SK-N-MC (cell line): ENCODE results near the gene KIRREL2.

Source experiments
- DNase-seq: peaks from one replicate; pipeline ENCODE4 v3.0.0-alpha.2; 2011; ENCODE audit warnings: low read depth, low spot score
- H3K27ac ChIP-seq: fragments of 200-600 bp; sonication (generic); 2 replicates; pipeline ENCODE4 v1.5.1; 2016; ENCODE audit warnings: mixed run types
- H3K36me3 ChIP-seq: fragments of 200-600 bp; sonication (generic); 2 replicates; pipeline ENCODE4 v1.6.1; 2017; ENCODE audit warnings: antibody characterized with exemption, low read length, mixed read lengths; ENCODE audit not compliant: insufficient read depth
- H3K4me3 ChIP-seq: fragments of 200-600 bp; sonication (generic); 2 replicates; pipeline ENCODE4 v1.5.1; 2016
- H3K9ac ChIP-seq: fragments of 200-600 bp; sonication (generic); 2 replicates; pipeline ENCODE4 v1.8.0; 2017; ENCODE audit warnings: mixed run types, mixed read lengths; ENCODE audit not compliant: insufficient read length
- H3K9me3 ChIP-seq: fragments of 200-600 bp; sonication (generic); 2 replicates; pipeline ENCODE4 v1.6.1; 2017; ENCODE audit warnings: low read depth, mild to moderate bottlenecking, antibody characterized with exemption, low read length, moderate library complexity, mixed read lengths
- EZH2 ChIP-seq: fragments of 200-600 bp; sonication (generic); IDR thresholded peaks from one replicate; pipeline ENCODE4 v1.6.1; 2017; ENCODE audit warnings: antibody characterized with exemption
- FOXP2 ChIP-seq: optimal IDR thresholded peaks from 2 replicates; pipeline ENCODE3; 2011; ENCODE audit warnings: mild to moderate bottlenecking, moderate library complexity; ENCODE audit not compliant: insufficient read depth; ENCODE audit errors: extremely low read length, control extremely low read depth
- POLR2AphosphoS5 ChIP-seq: IDR thresholded peaks from 2 replicates; pipeline ENCODE4 v1.6.1; 2012; ENCODE audit warnings: mild to moderate bottlenecking, low read depth, low read length, borderline replicate concordance

Gene KIRREL2

GRCh38 chr19:35851213-35852028 lies 5.3 kb upstream of the KIRREL2 start:
- Histone ChIP-seq H3K4me3 (no peak overlapping the region), H3K27ac (no peak overlapping the region), H3K9ac (no peak overlapping the region), H3K9me3 (no peaks in the 10 kb centered on the region), H3K36me3 (no peaks in the 10 kb centered on the region)
- no peak for TF ChIP-seq POLR2AphosphoS5
- no peak for TF ChIP-seq FOXP2
- no peak for TF ChIP-seq EZH2
- DNase-seq: no peak

- H3K36me3 ChIP-seq: no peaks in the 10 kb centered on the region
- no peak within 1 kb of the TSS for H3K27ac ChIP-seq
- no peak for DNase-seq
- TF ChIP-seq POLR2AphosphoS5: no peak
- H3K9ac ChIP-seq: no peak within 1 kb of the TSS
- no peaks in the 10 kb centered on the region for H3K9me3 ChIP-seq
- H3K4me3 ChIP-seq: no peak within 1 kb of the TSS
Measured at GRCh38 chr19:35852029-35852780, 4.5 kb upstream of the KIRREL2 start, which contains the start of gene NPHS1. NPHS1 (minus strand) TSS chr19:35852504; CDS start chr19:35851837, 667 bp downstream.

DNA sequence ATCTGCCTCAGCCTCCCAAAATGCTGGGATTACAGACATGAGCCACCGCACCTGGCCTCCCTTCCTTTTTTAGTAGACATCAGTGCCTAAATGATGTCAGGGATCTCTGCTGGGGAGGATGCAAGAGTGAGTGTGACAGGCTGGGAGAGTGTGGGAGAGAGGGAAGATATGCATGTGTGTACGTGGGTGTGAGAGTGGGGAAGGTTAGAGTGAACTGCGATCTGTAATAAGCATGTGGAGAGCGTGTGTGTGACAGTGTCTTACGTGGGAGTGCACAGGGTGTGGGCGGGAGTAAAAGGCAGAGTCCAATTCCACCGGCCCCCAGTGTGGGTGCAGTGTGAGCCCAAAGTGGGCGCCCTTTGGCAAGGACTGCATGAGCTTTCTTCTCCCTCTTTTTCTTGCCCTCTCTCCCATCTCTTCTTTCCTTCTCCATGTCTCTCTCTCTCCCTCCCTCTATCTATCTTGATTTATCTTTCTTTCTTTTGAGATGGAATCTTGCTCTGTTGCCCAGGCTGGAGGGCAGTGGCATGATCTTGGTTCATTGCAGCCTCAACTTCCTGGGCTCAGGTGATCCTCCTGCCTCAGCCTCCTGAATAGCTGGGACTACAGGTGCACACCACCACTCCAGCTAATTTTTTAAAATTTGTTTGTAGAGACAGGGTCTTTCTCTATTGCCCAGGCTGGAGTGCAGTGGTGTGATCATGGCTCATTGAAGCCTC lies 3.5 kb upstream of the KIRREL2 start:
- no peaks in the 10 kb centered on the region for H3K36me3 ChIP-seq
- no peak overlapping the region for H3K27ac ChIP-seq

GRCh38 chr19:35858311-35858710 lies 1.6 kb downstream of the KIRREL2 start:
- Histone ChIP-seq H3K36me3 (no peaks in the 10 kb centered on the region), H3K27ac (no peak overlapping the region), H3K9ac (no peak overlapping the region), H3K4me3 (no peak overlapping the region), H3K9me3 (no peaks in the 10 kb centered on the region)
- DNase-seq: no peak
- no peak for TF ChIP-seq FOXP2
- TF ChIP-seq EZH2: no peak
- TF ChIP-seq POLR2AphosphoS5: no peak

More for the DNA sequence above, 3.5 kb upstream of the KIRREL2 start:
- no peak for DNase-seq
- Histone ChIP-seq H3K9me3 (no peaks in the 10 kb centered on the region), H3K9ac (no peak overlapping the region), H3K4me3 (no peak overlapping the region)
- TF ChIP-seq EZH2 (no peak), FOXP2 (no peak), POLR2AphosphoS5 (no peak)

DNA sequence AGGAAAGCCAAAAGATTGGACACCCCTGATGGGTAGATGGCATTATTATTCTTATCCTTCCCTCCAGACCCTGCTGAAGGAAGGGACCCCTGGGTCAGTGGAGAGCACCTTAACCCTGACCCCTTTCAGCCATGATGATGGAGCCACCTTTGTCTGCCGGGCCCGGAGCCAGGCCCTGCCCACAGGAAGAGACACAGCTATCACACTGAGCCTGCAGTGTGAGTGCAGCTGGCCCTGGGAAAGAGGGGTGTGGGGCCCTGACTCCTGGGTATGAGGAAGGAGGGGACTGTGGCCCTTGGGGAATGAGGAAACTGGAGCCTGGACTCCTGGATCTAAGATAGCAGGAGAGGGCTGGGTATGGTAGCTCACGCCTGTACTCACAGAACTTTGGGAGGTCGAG lies 2.7 kb downstream of the KIRREL2 start:
- no peak for DNase-seq
- H3K9ac ChIP-seq: no peak overlapping the region
- TF ChIP-seq FOXP2: no peak
- TF ChIP-seq EZH2: no peak
- no peaks in the 10 kb centered on the region for H3K9me3 ChIP-seq
- H3K4me3 ChIP-seq: no peak overlapping the region
- no peak overlapping the region for H3K27ac ChIP-seq
- no peaks in the 10 kb centered on the region for H3K36me3 ChIP-seq

GRCh38 chr19:35860436-35860817 lies 3.7 kb downstream of the KIRREL2 start:
- Histone ChIP-seq H3K36me3 (no peaks in the 10 kb centered on the region), H3K27ac (no peak overlapping the region), H3K9ac (no peak overlapping the region), H3K4me3 (no peak overlapping the region), H3K9me3 (no peaks in the 10 kb centered on the region)
- TF ChIP-seq POLR2AphosphoS5 (no peak), FOXP2 (no peak), EZH2 (no peak)
- DNase-seq: no peak

- Histone ChIP-seq H3K4me3 (no peak overlapping the region), H3K9me3 (no peaks in the 10 kb centered on the region), H3K27ac (no peak overlapping the region), H3K36me3 (no peaks in the 10 kb centered on the region), H3K9ac (no peak overlapping the region)
- no peak for DNase-seq
- TF ChIP-seq FOXP2 (no peak), EZH2 (no peak), POLR2AphosphoS5 (no peak)
Measured at GRCh38 chr19:35860818-35861639, 4.3 kb downstream of the KIRREL2 start.
